ENCODE data around the gene EFCAB12. TPM values are rescaled to one million over a fixed set of nuclear protein-coding genes. Genes with fewer than 3 reads are reported as not detected.
A peak's percentile ranks its signal among the peaks of the same experiment; 100 is the strongest.

The EFCAB12 gene
- total RNA-seq, 1 experiment from 2014 or later, result 0.71 TPM

- Histone ChIP-seq H3K27me3 (replicated peaks; ENCODE audit: insufficient read depth, low read depth, low read length, poor library complexity) (no peaks in the 10 kb centered on the region), H3K27ac (ENCODE audit: low read depth, low read length, poor library complexity, severe bottlenecking) (no peak overlapping the region), H3K4me1 (ENCODE audit: insufficient read depth, low read length, poor library complexity, severe bottlenecking) (peaks cover 21% of the 10 kb centered on the region), H3K9me3 (ENCODE audit: low read depth, low read length, poor library complexity, severe bottlenecking) (no peaks in the 10 kb centered on the region), H3K4me3 (ENCODE audit: low read depth, low read length, poor library complexity, severe bottlenecking) (no peak overlapping the region), H3K36me3 (ENCODE audit: insufficient read depth, low read length, poor library complexity, severe bottlenecking) (peaks cover under 1% of the 10 kb centered on the region)
- TF ChIP-seq EZH2 (IDR thresholded peaks at IDR 0.05; ENCODE audit: borderline replicate concordance, low read depth, low read length, poor library complexity, severe bottlenecking) (no peak), CTCF (conservative IDR thresholded peaks at IDR 0.05; ENCODE audit: low read depth, low read length) (no peak)
- POLR2A ChIA-PET (ENCODE audit: low non-redundant PET), result no interaction called here
- intact Hi-C loops (cut with micrococcal nuclease; ENCODE audit: unreplicated experiment), result no loop called here
- no peak for DNase-seq (ENCODE audit: low spot score)
- CTCF ChIA-PET, result no interaction called here
- BruUV-seq (replicated peaks), result no TSS peak
Measured at GRCh38 chr3:129442947-129443346, 14.5 kb upstream of the EFCAB12 start.

DNA sequence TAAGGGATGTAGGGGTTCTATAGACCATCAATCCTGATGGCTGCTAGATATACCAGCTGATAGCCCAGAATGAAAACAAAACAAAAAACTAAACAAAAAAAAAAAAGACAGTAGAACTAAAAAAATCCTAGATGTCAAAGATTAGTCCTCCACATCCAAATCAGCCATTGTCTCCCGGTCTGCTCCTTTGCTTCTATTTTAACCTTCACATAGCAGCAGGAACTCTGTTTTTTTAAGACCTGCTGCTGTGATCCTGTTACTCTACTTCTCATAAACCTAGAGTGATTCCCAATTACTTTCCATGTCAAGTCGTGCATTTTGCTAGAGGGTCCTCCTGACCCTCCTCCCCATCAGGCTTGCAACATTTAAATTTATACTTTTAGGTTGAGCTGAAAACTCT is 14.1 kb upstream of the EFCAB12 start:
- Histone ChIP-seq H3K9me3 (ENCODE audit: low read depth, low read length, poor library complexity, severe bottlenecking) (no peaks in the 10 kb centered on the region), H3K36me3 (ENCODE audit: insufficient read depth, low read length, poor library complexity, severe bottlenecking) (peaks cover 5% of the 10 kb centered on the region), H3K27me3 (replicated peaks; ENCODE audit: insufficient read depth, low read depth, low read length, poor library complexity) (no peaks in the 10 kb centered on the region), H3K4me3 (ENCODE audit: low read depth, low read length, poor library complexity, severe bottlenecking) (peak overlapping the region; percentile 15), H3K27ac (ENCODE audit: low read depth, low read length, poor library complexity, severe bottlenecking) (no peak overlapping the region), H3K4me1 (ENCODE audit: insufficient read depth, low read length, poor library complexity, severe bottlenecking) (peaks cover 24% of the 10 kb centered on the region)
- no TSS peak for BruUV-seq (replicated peaks)
- POLR2A ChIA-PET (ENCODE audit: low non-redundant PET), result no interaction called here
- CTCF ChIA-PET, result no interaction called here
- no peak for DNase-seq (ENCODE audit: low spot score)
- no peak for TF ChIP-seq CTCF (conservative IDR thresholded peaks at IDR 0.05; ENCODE audit: low read depth, low read length)
- no peak for TF ChIP-seq EZH2 (IDR thresholded peaks at IDR 0.05; ENCODE audit: borderline replicate concordance, low read depth, low read length, poor library complexity, severe bottlenecking)
- intact Hi-C loops (cut with micrococcal nuclease; ENCODE audit: unreplicated experiment), result no loop called here

DNA sequence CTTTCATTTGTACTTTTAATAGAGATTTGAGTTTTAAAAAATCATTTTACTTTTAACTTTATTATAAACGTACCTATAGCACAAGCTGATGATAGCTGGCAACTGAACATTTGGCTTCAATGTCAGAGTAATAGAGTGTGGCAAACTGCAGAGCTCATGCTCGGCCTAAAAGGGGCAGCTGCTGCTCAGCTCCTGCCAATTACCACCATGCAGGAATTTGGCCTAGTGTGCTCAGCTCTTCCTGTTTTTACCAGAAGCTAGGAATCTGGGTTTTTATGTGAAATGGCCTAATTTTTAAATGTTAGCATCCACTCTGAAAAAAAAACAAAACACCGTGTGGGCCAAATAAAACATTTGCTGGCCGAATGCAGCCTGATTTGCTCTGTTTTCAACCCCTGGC is 13.3 kb upstream of the EFCAB12 start:
- CTCF ChIA-PET, result no interaction called here
- BruUV-seq (replicated peaks), result no TSS peak
- H3K27ac ChIP-seq (ENCODE audit: low read depth, low read length, poor library complexity, severe bottlenecking), result peak overlapping the region; percentile 91
- DNase-seq (ENCODE audit: low spot score), result no peak
- peaks cover 12% of the 10 kb centered on the region for H3K36me3 ChIP-seq (ENCODE audit: insufficient read depth, low read length, poor library complexity, severe bottlenecking)
- H3K27me3 ChIP-seq (replicated peaks; ENCODE audit: insufficient read depth, low read depth, low read length, poor library complexity), result no peaks in the 10 kb centered on the region
- intact Hi-C loops (cut with micrococcal nuclease; ENCODE audit: unreplicated experiment), result no loop called here
- POLR2A ChIA-PET (ENCODE audit: low non-redundant PET), result no interaction called here
- no peaks in the 10 kb centered on the region for H3K9me3 ChIP-seq (ENCODE audit: low read depth, low read length, poor library complexity, severe bottlenecking)
- peaks cover 24% of the 10 kb centered on the region for H3K4me1 ChIP-seq (ENCODE audit: insufficient read depth, low read length, poor library complexity, severe bottlenecking)
- no peak for TF ChIP-seq CTCF (conservative IDR thresholded peaks at IDR 0.05; ENCODE audit: low read depth, low read length)
- TF ChIP-seq EZH2 (IDR thresholded peaks at IDR 0.05; ENCODE audit: borderline replicate concordance, low read depth, low read length, poor library complexity, severe bottlenecking), result no peak
- H3K4me3 ChIP-seq (ENCODE audit: low read depth, low read length, poor library complexity, severe bottlenecking), result peak overlapping the region; percentile 79

Measured in A673 (cell line).